ENCODE results near the gene NEK3.
A peak's percentile ranks its signal among the peaks of the same experiment; 100 is the strongest.
"Not testable (repeated sequence)": the region's sequence is repeated elsewhere in the genome, so short reads cannot be mapped to it uniquely, and the experiment has no call there.

NEK3 gene, protein sequence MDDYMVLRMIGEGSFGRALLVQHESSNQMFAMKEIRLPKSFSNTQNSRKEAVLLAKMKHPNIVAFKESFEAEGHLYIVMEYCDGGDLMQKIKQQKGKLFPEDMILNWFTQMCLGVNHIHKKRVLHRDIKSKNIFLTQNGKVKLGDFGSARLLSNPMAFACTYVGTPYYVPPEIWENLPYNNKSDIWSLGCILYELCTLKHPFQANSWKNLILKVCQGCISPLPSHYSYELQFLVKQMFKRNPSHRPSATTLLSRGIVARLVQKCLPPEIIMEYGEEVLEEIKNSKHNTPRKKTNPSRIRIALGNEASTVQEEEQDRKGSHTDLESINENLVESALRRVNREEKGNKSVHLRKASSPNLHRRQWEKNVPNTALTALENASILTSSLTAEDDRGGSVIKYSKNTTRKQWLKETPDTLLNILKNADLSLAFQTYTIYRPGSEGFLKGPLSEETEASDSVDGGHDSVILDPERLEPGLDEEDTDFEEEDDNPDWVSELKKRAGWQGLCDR

DNA sequence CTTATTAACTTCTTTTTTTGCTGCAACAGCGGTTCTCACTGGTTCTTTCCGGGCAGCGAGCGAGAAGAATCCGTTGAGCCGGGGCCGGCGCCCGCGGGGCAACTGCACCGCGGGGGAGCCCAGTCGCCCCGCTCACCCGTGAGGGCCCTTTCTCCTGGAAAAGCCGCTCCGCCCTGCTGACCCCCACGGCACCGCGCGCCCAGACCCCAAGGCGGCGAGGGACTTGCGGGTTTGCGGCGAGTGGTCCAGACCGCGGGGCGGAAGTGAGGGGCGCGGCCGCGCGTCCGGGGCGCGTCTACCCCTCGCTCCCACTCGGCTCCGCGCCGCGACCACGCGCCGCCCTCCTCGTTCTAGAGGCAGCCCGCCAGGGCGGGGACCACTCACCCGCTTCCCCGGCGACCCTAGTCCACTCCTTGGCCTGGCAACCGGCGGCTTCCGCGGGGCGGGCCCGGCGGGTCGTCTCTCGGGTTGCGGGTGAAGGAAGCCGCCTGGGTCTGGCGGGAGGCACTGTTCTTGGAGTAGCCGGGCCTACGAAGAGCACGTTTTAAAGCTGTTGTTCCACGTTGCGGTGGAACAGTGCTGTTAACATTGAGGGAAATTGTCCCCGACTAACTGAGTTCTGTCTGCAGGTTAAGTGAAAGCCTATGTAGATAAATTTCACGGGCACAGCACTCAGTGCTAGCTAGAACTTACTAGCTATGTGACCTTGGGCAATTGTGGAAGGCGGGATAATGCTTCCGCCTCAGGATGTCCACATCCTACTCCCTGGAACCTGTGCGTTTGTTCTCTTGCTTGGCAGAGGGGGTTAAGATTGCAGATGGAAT lies at the start of gene NEK3:
TSS of gene NEK3 (minus strand) at position 439 of the 824 bp plus-strand sequence. CDS start 3,406 bp downstream, outside the sequence.
- peak; percentile 25 for DNase-seq (ENCODE audit: low read depth)

DNA sequence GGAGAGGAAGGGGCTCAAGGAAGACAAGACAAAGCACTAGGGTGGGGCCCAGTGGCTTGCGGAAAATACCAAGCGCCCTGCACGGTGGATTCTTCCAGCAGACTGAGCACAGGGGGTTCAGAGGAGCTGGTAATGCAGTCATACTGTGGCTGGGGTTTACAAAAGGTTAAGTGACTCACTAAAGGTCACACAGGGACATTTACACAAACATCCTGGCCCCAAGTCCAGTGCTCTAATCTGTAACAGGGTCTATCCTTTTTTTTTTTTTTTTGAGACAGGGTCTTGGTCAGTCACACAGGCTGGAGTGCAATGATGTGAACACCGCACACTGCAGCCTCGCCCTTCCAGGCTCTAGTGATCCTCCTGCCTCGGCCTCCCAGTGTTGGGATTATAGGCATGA lies 49.0 kb upstream of the NEK3 start:
- not testable (repeated sequence) for DNase-seq (ENCODE audit: low read depth)

DNA sequence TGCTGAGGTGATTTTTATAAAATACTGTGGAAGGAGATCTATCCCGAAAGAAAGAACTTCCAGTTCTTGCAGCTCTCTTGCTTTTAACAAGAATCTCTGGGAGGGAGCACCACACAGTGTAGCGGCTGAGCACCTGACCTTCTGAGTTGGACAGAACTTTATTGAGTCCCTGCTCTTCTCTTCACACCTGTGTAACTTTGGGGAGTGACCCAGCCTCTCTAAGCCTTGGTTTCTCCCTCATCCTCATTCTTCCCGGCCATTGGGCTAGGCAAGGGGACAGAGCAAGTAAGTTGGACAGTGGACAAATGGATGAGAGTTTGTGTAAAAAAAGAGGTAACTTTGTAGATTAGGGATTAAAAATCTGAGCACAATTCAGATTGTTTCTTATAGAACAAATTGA lies 48.5 kb upstream of the NEK3 start:
- DNase-seq (ENCODE audit: low read depth), result not testable (repeated sequence)

DNA sequence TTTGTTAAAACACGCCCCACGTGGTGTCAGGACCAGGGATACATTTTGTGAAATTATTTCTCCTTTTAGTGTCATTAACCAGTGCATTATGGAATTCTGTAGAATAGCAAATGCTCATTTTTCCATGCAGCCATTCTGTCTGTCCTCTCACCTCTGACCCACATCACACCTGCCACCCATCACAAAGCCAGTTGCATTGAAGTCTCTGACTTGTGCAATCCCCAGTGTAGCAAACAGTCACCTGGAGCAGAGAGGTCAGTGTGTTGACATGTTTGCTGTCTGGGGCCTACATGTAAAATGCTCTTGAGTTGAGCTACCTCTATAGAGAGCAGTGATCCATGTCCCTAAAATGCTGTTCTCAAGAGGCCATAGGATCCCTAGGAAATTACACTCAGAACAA lies 47.9 kb upstream of the NEK3 start:
- not testable (repeated sequence) for DNase-seq (ENCODE audit: low read depth)

DNA sequence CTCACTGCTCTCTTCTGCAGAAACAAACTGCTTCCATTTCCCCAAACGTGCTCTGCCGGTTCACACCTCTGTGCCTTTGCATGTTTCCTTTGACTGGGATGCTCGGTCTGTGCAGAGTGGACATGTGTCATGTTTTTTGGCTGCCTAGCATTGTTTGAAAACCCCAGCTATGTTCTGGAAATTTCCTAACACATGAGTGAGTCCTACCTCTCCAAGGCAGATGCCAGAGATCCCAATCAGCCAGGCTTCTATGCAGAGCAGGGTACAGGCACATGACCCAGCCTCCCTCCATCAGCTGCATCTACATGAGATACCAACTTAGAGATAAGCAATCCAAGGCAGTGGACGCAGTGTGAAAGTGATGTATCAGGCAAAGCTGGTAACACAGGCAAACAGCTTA lies 45.1 kb upstream of the NEK3 start:
- not testable (repeated sequence) for DNase-seq (ENCODE audit: low read depth)

DNA sequence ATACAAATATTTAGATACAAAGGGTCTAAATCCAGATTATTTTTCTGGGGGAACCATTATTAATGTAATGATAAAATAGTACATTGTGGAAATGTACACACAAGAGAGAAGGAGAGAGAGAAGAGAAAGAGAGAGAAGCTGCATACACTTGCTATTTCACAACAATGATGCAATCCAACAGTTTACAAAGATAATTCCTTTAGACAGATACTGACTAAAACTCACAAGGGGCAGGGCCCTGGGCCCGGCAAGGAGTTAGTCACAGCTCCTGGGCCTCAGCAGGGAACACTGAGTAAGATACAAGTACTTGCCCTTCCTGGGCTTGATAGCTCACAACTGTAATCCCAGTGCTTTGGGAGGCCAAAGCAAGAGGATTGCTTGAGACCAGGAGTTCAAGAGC lies 44.5 kb upstream of the NEK3 start:
- DNase-seq (ENCODE audit: low read depth), result not testable (repeated sequence)

DNA sequence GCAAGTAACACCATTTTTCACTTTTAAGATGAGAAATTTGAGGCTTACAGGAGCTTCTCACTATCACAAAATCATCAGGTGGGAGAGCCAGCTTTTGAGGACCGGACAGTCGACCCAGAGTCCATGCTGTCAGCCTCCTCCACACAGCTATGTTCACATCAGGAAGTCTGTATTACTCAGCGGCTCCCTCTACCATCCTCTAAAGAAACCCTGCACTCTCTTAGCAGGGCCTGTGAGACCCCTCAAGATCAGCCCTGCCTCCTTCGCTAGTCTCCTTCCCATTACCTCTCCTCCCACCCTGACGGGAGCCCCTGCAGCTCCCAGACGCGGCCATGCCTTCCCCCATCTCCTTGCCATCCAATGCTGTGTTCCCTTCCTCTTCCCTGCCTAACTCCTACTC lies 43.1 kb upstream of the NEK3 start:
- not testable (repeated sequence) for DNase-seq (ENCODE audit: low read depth)

DNA sequence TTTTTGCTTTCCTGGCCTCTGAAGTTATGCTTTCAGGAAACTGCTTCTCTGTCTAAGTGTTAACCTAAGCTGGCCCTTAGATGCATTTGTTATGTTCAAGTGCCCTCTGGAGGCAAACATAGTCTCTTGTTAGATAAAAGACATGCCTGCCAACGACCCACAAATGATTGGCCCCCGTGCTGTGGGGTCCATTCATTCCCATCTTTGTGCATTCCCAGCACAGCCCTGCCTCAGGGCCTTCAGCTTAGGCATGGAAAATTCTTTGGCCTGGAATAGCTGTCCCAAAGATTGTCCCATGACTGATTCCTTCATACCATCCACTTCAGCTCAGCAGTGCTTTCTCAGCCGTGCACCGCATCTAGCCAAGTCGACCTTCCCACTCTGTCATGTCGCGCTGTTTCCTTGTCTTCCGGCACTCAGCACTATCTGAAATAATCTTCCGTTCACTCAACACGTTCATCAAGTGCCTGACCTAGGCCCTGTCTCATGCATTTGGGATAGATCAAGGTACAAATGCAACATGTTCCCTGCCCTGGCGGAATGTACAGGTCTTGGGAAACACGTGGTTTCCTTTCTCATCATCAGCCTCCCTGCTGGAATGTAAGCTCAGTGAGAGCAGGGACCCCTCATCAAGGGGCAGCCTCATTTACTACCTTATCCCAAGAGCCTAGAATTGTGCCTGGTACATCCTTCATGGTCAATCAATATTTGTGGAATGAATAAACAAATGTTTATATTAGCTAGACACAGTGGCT lies 42.2 kb upstream of the NEK3 start:
- DNase-seq (ENCODE audit: low read depth), result not testable (repeated sequence)

DNA sequence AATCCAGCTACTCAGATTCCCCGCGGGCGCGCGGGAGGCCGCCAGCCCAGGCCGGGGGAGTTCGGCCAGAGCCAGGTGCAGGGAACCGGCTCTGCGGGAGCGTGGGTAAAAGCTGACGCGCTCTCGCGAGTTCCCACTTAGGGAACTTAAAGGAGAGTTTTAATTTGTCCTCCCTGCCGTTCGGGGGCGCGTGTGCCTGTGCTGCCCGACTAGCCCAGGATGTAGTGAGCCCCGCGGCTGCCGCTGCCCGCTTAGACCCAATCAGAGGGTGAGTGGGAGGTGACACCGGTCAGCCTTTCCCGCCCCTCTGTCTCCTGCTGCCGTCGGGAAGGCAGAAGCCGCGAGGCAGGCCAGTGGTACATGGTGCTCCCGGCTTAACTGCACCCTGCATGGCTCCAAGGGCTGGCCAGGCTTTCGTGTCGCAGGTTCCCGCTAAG lies 36.0 kb upstream of the NEK3 start:
- DNase-seq (ENCODE audit: low read depth), result peak; percentile 30

DNA sequence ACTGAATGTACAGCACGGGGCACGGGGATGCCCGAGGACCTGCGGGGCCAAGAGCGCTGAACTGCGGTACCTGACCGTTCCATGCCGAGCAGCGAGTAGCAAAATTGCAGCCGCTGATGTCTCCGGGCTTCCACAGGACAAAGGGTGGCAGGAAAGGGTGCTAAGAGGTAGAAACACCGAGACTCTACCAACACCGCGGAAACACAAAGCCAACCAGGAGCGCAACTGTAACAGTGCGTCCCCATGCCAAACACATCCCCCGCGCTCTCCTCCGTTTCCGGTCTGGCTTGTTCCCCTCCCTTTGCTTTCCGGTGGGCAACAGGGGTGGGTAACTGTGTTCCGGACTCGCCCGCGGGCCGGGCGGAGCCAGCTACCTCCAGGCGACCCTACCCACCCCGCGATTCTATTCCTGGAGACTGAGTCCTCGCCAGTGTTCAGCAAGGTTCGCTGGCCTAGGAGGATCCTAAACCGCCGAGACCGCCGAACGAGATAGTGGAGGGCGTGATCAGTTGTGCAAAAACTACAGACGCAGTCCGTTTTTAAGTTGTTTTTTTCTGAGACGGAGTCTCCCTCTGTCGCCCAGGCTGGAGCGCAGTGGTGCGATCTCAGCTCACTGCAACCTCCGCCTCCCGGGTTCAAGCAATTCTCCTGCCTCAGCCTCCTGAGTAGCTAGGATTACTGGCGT lies 34.9 kb upstream of the NEK3 start:
- DNase-seq (ENCODE audit: low read depth), result peak; percentile 81

DNA sequence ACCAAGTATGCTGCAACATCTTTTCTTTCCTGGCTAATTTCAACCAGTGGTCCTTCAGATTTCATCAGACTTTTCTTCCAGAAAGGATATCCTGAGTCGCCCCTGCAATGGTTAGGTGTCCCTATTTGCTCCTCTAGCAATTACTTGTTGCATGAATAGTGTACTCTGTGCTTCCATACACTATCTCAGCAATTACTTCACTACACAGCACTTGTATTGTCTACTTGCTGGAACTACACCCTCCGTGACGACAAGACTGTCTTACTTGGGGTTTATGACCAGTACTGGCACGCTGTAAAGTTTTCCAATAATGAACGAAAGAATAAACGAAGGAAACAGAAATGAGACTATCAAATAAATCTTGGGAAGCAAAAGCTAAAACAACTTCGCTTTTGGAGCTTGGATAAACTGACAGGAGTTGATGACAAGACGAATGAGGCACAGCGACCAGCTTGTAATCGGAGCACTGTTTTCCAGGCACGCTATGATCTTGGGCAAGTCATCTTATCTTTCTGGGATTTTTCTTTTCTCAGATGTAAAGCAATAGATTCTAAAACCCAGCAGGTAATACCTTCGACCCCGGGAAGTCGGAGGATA lies 34.3 kb upstream of the NEK3 start:
- not testable (repeated sequence) for DNase-seq (ENCODE audit: low read depth)

DNA sequence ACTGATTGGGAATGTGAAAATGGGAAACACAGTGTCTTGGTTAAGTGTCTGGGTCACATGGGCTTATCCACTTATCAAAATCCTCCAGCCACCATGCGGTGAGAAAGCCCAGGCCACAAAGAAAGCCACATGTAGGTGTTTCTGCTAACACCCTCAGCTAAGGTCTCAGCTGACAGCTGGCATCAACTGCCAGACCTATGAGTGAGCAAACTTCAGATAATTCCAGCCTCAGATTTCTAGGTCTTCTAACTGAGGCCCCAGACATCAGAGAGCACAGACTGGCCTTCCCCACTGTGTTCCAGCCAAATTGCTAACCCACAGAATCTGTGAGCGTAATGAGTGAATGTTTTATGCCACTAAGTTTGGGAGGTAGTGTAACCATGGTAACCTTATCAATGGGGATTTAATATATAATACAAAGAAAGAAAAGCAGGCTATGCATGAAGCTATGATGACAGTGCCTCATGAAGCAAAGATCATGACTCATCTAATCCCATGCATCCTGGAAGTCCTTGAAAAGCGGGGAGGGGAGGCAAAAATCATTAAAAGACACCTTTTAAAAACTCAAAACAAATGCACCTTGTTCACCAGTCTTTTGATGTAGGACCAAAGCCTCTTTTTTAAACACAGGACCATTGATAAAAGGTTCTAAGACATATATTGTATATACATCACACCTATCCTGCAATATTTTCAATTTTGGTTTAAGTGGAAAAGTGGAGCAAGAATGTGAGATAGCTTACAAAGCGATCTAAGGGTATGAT lies 28.2 kb upstream of the NEK3 start:
- DNase-seq (ENCODE audit: low read depth), result not testable (repeated sequence)

DNA sequence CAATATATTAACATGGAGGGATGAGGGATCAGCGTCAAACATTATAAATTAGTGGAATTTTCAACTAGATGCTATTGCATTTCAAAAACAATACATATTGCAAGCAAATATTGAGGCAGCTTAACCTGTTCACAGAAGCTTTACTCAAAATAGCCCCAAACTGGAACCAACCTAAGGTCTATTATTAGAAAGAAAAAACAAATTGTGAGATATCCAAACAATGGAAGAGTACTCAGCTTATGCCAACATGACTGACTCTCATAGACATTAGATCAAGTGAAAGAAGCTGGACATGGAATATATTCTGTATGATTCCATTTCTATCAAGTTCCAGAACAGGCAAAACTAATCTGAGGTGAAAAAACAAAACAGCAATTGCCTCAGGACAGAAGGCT lies 27.6 kb upstream of the NEK3 start:
- no peak for DNase-seq (ENCODE audit: low read depth)

DNA sequence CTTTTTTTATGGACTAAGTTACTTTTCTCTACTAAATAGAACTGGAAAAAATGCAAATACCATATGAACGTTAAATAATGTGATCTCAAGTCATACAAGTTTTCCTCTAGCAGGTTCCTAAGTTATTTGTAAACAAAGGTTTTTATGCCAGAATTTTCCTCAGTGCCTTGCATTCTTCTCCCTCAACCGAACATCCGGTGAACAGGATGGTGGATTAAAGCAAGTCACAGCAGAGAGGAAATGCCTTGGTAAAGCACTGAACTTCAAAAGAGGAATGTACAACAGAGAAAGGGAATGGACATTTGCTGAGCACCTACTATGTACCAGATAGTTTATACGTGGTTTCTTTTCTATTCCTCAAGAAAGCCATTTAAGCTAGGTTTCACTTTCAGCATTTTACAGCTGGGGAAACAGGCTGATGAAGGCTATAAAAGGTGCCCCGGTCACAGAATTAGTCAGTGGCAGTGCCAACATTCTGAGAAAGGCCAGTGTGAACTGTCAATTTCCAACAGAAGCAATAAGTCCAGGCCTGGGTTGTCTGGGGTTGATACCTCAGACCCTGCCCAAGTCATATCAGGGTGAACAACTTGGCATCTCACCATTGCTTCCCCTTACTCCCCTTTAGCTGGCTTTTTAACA lies 22.0 kb upstream of the NEK3 start:
- not testable (repeated sequence) for DNase-seq (ENCODE audit: low read depth)

DNA sequence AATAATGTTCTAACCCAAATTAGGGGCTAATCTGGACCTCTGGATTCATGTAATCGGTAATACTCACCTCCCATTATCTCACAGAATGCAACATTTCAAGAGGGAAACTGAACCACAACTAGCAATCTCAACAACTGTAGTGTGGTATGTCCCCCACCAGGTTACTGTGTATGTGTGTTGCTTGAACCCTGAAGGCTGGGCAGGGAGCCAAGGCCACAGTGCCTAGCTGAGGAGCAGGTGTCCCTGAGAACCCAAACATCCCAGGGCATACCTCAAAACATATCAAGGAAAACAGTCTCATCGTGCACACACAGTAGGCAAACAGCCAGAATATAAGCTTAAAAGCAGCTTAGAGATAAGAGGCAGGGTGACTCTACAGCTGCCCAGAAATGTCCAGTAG lies 20.5 kb upstream of the NEK3 start:
- no peak for DNase-seq (ENCODE audit: low read depth)

DNA sequence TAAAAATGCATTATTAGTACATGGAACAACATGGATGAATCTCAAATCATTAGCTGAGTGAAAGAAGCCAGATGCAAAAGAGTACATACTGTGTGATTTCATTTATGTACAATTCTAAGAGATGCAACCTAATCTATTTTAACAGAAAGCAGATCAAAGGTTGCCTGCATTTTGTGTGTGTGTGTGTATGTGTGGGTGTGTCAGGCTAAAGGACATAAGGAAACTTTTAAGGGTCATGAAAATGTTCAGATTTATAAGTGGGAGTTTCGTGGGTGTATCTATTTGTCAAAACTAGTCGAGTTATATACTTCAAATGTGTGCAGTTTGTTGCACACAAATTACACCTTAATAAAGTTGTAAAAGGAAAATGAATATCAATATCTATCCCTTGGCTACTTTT lies 17.9 kb upstream of the NEK3 start:
- DNase-seq (ENCODE audit: low read depth), result no peak

DNA sequence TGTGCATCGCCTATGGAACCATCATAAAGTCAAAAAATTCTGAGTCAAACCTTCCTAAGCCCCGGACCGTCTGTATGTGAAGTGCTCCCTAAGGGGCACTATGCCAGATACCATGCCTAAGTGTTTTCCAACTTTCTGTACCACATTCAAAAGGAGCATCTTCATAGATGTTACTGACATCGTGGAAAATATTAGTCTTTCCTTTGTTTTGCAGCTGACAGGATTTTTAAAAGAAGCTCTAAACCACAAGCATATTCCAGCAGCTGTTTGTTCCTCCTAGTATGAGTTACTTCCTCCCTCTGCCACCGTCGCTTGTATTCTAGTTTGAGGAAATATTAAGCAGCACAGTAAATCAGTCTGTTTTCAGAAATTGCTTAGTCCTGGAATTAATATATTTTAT lies 14.6 kb upstream of the NEK3 start:
- DNase-seq (ENCODE audit: low read depth), result not testable (repeated sequence)

DNA sequence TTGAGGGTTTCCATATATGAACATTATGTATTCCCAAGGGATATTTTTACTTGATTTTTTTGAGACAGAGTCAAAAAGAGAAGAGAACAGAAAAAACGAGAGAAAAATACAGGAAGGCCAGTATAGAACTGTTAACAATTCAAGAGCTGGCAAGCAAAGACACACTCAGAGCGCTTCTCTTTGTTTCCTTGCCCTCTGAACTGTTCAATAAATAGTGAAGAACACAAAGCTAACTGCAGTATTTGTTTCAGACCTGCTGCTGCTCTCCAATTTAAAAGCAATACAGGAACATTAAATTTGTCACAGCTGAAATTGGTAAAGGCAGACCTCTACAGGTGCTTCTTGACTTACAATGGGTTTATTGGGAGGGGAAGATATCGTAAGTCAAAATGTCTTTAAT lies 14.0 kb upstream of the NEK3 start:
- DNase-seq (ENCODE audit: low read depth), result no peak

DNA sequence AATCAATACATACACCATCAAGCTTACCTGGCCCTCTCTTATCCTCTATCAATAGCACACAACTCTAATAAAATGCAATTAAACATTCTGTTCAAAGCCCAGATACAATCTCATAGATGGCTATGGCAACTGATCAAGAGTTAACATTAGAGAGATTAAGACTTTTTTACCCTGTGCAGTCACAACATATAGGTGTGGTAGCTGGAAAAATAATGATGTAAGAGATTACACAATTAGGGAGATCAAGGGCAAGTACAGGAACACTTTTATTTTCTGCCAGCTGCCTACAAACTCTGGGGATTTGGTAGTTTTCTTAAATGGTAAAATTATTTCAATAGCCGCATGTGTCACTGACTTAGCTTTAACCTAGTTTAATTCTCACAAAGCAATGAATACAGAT lies 12.3 kb upstream of the NEK3 start:
- not testable (repeated sequence) for DNase-seq (ENCODE audit: low read depth)

Data from activated T-cell treated with anti-CD3 and anti-CD28 coated beads for 1 hour (primary cell).